ENCODE data around the gene TSR2. TPM values are rescaled to one million over a fixed set of nuclear protein-coding genes. Genes with fewer than 3 reads are reported as not detected.

Gene TSR2
- polyA plus RNA-seq, 1 donor (not counting 4 experiments of a cell fraction or from before 2014, with no cell fraction given): 21.5 TPM

DNA sequence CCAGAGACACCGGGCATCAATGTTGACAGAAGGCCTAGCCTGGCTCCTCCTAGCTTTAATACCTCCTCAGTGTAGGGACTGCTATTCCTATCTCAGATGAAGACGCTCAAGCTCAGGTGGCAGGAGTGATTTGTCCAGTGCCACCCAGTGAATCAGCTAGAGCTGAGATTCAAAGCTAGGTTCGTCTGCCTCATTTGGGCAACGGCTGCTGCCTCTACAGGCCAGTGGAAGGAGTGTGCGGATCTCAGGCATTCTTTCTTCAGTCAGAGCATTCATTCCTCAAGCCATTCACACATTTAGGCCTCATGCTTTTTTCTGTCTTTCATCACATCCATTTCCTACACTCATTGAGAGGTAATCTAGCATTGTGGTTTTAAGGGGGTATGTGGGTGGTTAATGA is 7.3 kb downstream of the TSR2 start:
- H3K9ac ChIP-seq (ENCODE audit: control insufficient read depth, extremely low read depth, insufficient read depth, low read length): no peak overlapping the region
- H3K27me3 ChIP-seq (ENCODE audit: control insufficient read depth, extremely low read depth, insufficient read depth, low read length): no peaks in the 10 kb centered on the region
- H3K36me3 ChIP-seq (ENCODE audit: control insufficient read depth in 2 of 2, extremely low read depth in 1 of 2, insufficient read depth in 2 of 2, low read length in 2 of 2): peaks cover 3 to 4% of the 10 kb centered on the region in 2 experiments
- H3K9me3 ChIP-seq (ENCODE audit: control insufficient read depth, low read depth, low read length): no peaks in the 10 kb centered on the region
- no peaks in the 10 kb centered on the region for H3K9me1 ChIP-seq (ENCODE audit: control insufficient read depth, extremely low read depth, insufficient read depth, low read length)
- no peak overlapping the region for H3K4me3 ChIP-seq (ENCODE audit: control insufficient read depth in 2 of 3, extremely low read depth in 1 of 3, insufficient read depth in 2 of 3, low read depth in 1 of 3, low read length in 3 of 3)
- no peak overlapping the region for H3K27ac ChIP-seq (ENCODE audit: control insufficient read depth, insufficient read depth, low read length)
- H3K4me2 ChIP-seq (ENCODE audit: control insufficient read depth, extremely low read depth, insufficient read depth, low read depth, low read length): no peak overlapping the region
- no peak for DNase-seq (ENCODE audit: low read depth, low spot score)
- H2AFZ ChIP-seq (ENCODE audit: control insufficient read depth, low read length): no peak overlapping the region
- no peaks in the 10 kb centered on the region for H3K4me1 ChIP-seq (ENCODE audit: control insufficient read depth, extremely low read depth, insufficient read depth, low read length)
- TF ChIP-seq EZH2 (IDR thresholded peaks at IDR 0.05; ENCODE audit: low read length): no peak
- TF ChIP-seq, protein P1, sequence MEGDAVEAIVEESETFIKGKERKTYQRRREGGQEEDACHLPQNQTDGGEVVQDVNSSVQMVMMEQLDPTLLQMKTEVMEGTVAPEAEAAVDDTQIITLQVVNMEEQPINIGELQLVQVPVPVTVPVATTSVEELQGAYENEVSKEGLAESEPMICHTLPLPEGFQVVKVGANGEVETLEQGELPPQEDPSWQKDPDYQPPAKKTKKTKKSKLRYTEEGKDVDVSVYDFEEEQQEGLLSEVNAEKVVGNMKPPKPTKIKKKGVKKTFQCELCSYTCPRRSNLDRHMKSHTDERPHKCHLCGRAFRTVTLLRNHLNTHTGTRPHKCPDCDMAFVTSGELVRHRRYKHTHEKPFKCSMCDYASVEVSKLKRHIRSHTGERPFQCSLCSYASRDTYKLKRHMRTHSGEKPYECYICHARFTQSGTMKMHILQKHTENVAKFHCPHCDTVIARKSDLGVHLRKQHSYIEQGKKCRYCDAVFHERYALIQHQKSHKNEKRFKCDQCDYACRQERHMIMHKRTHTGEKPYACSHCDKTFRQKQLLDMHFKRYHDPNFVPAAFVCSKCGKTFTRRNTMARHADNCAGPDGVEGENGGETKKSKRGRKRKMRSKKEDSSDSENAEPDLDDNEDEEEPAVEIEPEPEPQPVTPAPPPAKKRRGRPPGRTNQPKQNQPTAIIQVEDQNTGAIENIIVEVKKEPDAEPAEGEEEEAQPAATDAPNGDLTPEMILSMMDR (optimal IDR thresholded peaks at IDR 0.05 in 1 of 3, IDR thresholded peaks at IDR 0.05 in 1 of 3, conservative IDR thresholded peaks at IDR 0.05 in 1 of 3; ENCODE audit: extremely low read depth in 1 of 3, insufficient read depth in 2 of 3, low read length in 3 of 3): peak; percentile 23 to 34 (median 26)
- H4K20me1 ChIP-seq (ENCODE audit: control insufficient read depth, extremely low read depth, insufficient read depth, low read length): no peaks in the 10 kb centered on the region
- H3K79me2 ChIP-seq (ENCODE audit: control insufficient read depth, insufficient read depth, low read length): peaks cover 4% of the 10 kb centered on the region
- FAIRE-seq: no peak
- dilution Hi-C loops (cut with MboI; ENCODE audit: extremely low pct_ligation_motif_present, low sequenced_read_pairs): no loop called here

DNA sequence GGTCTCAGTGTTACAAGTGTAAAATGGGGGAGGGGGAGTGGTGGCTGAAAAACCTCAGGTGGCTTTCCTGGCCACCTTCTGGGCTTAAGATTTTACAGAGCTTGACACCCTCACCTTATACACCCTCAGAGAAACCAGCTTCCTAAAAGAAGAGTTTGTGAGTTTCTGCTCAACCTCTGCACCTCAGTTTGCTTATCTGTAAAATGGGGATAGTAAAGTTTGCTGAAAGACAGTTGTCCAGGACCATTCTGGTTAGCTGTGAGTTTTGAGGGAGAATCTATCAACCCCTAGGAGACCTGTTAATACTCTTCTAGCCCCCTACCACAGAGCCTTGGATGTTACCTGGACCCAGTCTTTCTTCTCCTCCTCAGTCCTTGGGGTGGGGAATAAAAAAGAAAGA is 9.7 kb downstream of the TSR2 start:
- H3K9me1 ChIP-seq (ENCODE audit: control insufficient read depth, extremely low read depth, insufficient read depth, low read length): no peaks in the 10 kb centered on the region
- no peaks in the 10 kb centered on the region for H3K9me3 ChIP-seq (ENCODE audit: control insufficient read depth, low read depth, low read length)
- peaks cover 3 to 4% of the 10 kb centered on the region in 2 experiments for H3K36me3 ChIP-seq (ENCODE audit: control insufficient read depth in 2 of 2, extremely low read depth in 1 of 2, insufficient read depth in 2 of 2, low read length in 2 of 2)
- no peaks in the 10 kb centered on the region for H4K20me1 ChIP-seq (ENCODE audit: control insufficient read depth, extremely low read depth, insufficient read depth, low read length)
- DNase-seq (ENCODE audit: low read depth, low spot score) (no peak), FAIRE-seq (no peak)
- no peak overlapping the region for H3K27ac ChIP-seq (ENCODE audit: control insufficient read depth, insufficient read depth, low read length)
- H3K79me2 ChIP-seq (ENCODE audit: control insufficient read depth, insufficient read depth, low read length): no peaks in the 10 kb centered on the region
- H3K4me3 ChIP-seq (ENCODE audit: control insufficient read depth in 2 of 3, extremely low read depth in 1 of 3, insufficient read depth in 2 of 3, low read depth in 1 of 3, low read length in 3 of 3): no peak overlapping the region
- H3K27me3 ChIP-seq (ENCODE audit: control insufficient read depth, extremely low read depth, insufficient read depth, low read length): no peaks in the 10 kb centered on the region
- H2AFZ ChIP-seq (ENCODE audit: control insufficient read depth, low read length): no peak overlapping the region
- no peak overlapping the region for H3K9ac ChIP-seq (ENCODE audit: control insufficient read depth, extremely low read depth, insufficient read depth, low read length)
- H3K4me1 ChIP-seq (ENCODE audit: control insufficient read depth, extremely low read depth, insufficient read depth, low read length): no peaks in the 10 kb centered on the region
- H3K4me2 ChIP-seq (ENCODE audit: control insufficient read depth, extremely low read depth, insufficient read depth, low read depth, low read length): no peak overlapping the region
- TF ChIP-seq, protein P1 (optimal IDR thresholded peaks at IDR 0.05 in 1 of 3, IDR thresholded peaks at IDR 0.05 in 1 of 3, conservative IDR thresholded peaks at IDR 0.05 in 1 of 3; ENCODE audit: extremely low read depth in 1 of 3, insufficient read depth in 2 of 3, low read length in 3 of 3): no peak
- no peak for TF ChIP-seq EZH2 (IDR thresholded peaks at IDR 0.05; ENCODE audit: low read length)
- dilution Hi-C loops (cut with MboI; ENCODE audit: extremely low pct_ligation_motif_present, low sequenced_read_pairs): no loop called here
